Activated CD4-positive, alpha-beta T cell treated with anti-CD3 and anti-CD28 coated beads, Interleukin-2, amount 50 U/mL, for 16 hours (primary cell): ENCODE data around the gene RAB31.

Experiments
- DNase-seq: peaks from one replicate; pipeline ENCODE4 v3.0.0-alpha.2; 2020

RAB31 gene

GRCh38 chr18:9796935-9797549 is 88.9 kb downstream of the RAB31 start:
- no peak for DNase-seq

GRCh38 chr18:9802175-9803062 is 94.3 kb downstream of the RAB31 start:
- DNase-seq: no peak

GRCh38 chr18:9803063-9803697 is 95.1 kb downstream of the RAB31 start:
- DNase-seq: no peak

GRCh38 chr18:9803698-9804516 is 95.8 kb downstream of the RAB31 start:
- DNase-seq: no peak

GRCh38 chr18:9804517-9805104 is 96.5 kb downstream of the RAB31 start:
- no peak for DNase-seq

- no peak for DNase-seq
Observed at GRCh38 chr18:9806905-9807304, 98.8 kb downstream of the RAB31 start.

- no peak for DNase-seq
Observed at GRCh38 chr18:9808295-9809241, 100.5 kb downstream of the RAB31 start.

- no peak for DNase-seq
Observed at GRCh38 chr18:9809697-9810096, 101.6 kb downstream of the RAB31 start.

- no peak for DNase-seq
Observed at GRCh38 chr18:9810299-9810698, 102.2 kb downstream of the RAB31 start.

GRCh38 chr18:9810994-9811705 is 103.0 kb downstream of the RAB31 start:
- DNase-seq: no peak

- DNase-seq: no peak
Observed at GRCh38 chr18:9811978-9812377, 103.9 kb downstream of the RAB31 start.

GRCh38 chr18:9814431-9814830 is 106.3 kb downstream of the RAB31 start:
- DNase-seq: no peak

GRCh38 chr18:9817286-9817685 is 109.2 kb downstream of the RAB31 start:
- DNase-seq: no peak

GRCh38 chr18:9817725-9818422 is 109.8 kb downstream of the RAB31 start:
- no peak for DNase-seq

GRCh38 chr18:9818423-9818734 is 110.3 kb downstream of the RAB31 start:
- DNase-seq: no peak

GRCh38 chr18:9820127-9820526 is 112.0 kb downstream of the RAB31 start:
- DNase-seq: no peak

- no peak for DNase-seq
Observed at GRCh38 chr18:9820719-9821118, 112.6 kb downstream of the RAB31 start.

- DNase-seq: no peak
Observed at GRCh38 chr18:9822587-9823185, 114.6 kb downstream of the RAB31 start.

GRCh38 chr18:9823805-9824473 is 115.8 kb downstream of the RAB31 start:
- DNase-seq: no peak
